Neural cell (in vitro differentiated cells): ENCODE results near the gene KRTAP5-4. TPM values are rescaled to one million over a fixed set of nuclear protein-coding genes. Genes with fewer than 3 reads are reported as not detected.

Experiments
- H2AFZ ChIP-seq: fragments of 200-600, 300-800 bp; sonication (generic), shearing (Covaris generic); 2 replicates; pipeline ENCODE4 v1.6.0; 2014; ENCODE audit warnings: low read depth, mild to moderate bottlenecking, antibody characterized with exemption, low read length, moderate library complexity
- H3F3A ChIP-seq: fragments of 200-600 bp; shearing (Covaris generic); 2 replicates; pipeline ENCODE4 v1.6.1; 2016; ENCODE audit warnings: mild to moderate bottlenecking, moderate library complexity, mixed read lengths, antibody characterized with exemption, low read length; ENCODE audit not compliant: insufficient read depth, poor library complexity, severe bottlenecking
- H3K27ac ChIP-seq: fragments of 200-600, 300-800 bp; sonication (generic), shearing (Covaris generic); 2 replicates; pipeline ENCODE4 v1.5.1; 2014; ENCODE audit warnings: mild to moderate bottlenecking, low read length, moderate library complexity
- H3K27me3 ChIP-seq: fragments of 300-800, 200-600 bp; sonication (generic), shearing (Covaris generic); 2 replicates; pipeline ENCODE4 v1.6.0; 2014; ENCODE audit warnings: mild to moderate bottlenecking, low read depth, low read length, moderate library complexity; ENCODE audit not compliant: insufficient read depth
- H3K36me3 ChIP-seq: fragments of 300-800, 200-600 bp; sonication (generic), shearing (Covaris generic); 2 replicates; pipeline ENCODE4 v1.5.1; 2014; ENCODE audit warnings: mild to moderate bottlenecking, antibody characterized with exemption, low read length, moderate library complexity; ENCODE audit not compliant: insufficient read depth
- H3K4me2 ChIP-seq: fragments of 300-800, 200-600 bp; sonication (generic), shearing (Covaris generic); 2 replicates; pipeline ENCODE4 v1.6.0; 2014; ENCODE audit warnings: mild to moderate bottlenecking, low read length
- H3K4me3 ChIP-seq: fragments of 300-800, 200-600 bp; sonication (generic), shearing (Covaris generic); 2 replicates; pipeline ENCODE4 v1.5.1; 2014; ENCODE audit warnings: mild to moderate bottlenecking, low read length, moderate library complexity
- H3K79me2 ChIP-seq: fragments of 200-600 bp; shearing (Covaris generic); replicated peaks from 2 replicates; pipeline ENCODE4 v1.6.0; 2014; ENCODE audit warnings: mild to moderate bottlenecking, low read length, moderate library complexity; ENCODE audit not compliant: insufficient read depth
- H3K9ac ChIP-seq: fragments of 300-800, 200-600 bp; sonication (generic), shearing (Covaris generic); 2 replicates; pipeline ENCODE4 v1.6.1; 2016; ENCODE audit warnings: mild to moderate bottlenecking, low read length, mixed read lengths
- H3K9me2 ChIP-seq: fragments of 200-600 bp; shearing (Covaris generic); 2 replicates; pipeline ENCODE4 v1.6.1; 2016; ENCODE audit warnings: mild to moderate bottlenecking, low read length, mixed read lengths; ENCODE audit not compliant: insufficient read depth
- H3K9me3 ChIP-seq: fragments of 200-600, 300-800 bp; sonication (generic), shearing (Covaris generic); 2 replicates; pipeline ENCODE4 v1.6.1; 2016; ENCODE audit warnings: mild to moderate bottlenecking, mixed run types, low read length, moderate library complexity, mixed read lengths
- H4K20me1 ChIP-seq: fragments of 200-600 bp; shearing (Covaris generic); 2 replicates; pipeline ENCODE4 v1.6.1; 2016; ENCODE audit warnings: mild to moderate bottlenecking, mixed run types; ENCODE audit not compliant: insufficient read depth
- CTCF ChIP-seq: fragments of 450-650 bp; IDR thresholded peaks from 2 replicates; pipeline ENCODE4 v1.5.1; 2014; ENCODE audit warnings: antibody characterized with exemption, mild to moderate bottlenecking, moderate library complexity; ENCODE audit not compliant: poor library complexity, severe bottlenecking
- EP300 ChIP-seq: fragments of 450-650 bp; conservative IDR thresholded peaks from 2 replicates; pipeline ENCODE4 v1.6.1; 2014; ENCODE audit warnings: antibody characterized with exemption, mild to moderate bottlenecking, moderate library complexity; ENCODE audit not compliant: poor library complexity, severe bottlenecking
- EZH2 ChIP-seq: fragments of 200-600, 300-800 bp; shearing (Covaris generic), sonication (generic); IDR thresholded peaks from 2 replicates; pipeline ENCODE4 v1.6.1; 2014; ENCODE audit warnings: antibody characterized with exemption, low read length, borderline replicate concordance, mild to moderate bottlenecking; ENCODE audit not compliant: insufficient read depth, poor library complexity, severe bottlenecking
- MXI1 ChIP-seq: fragments of 450-650 bp; conservative IDR thresholded peaks from 2 replicates; pipeline ENCODE4 v1.6.1; 2014; ENCODE audit warnings: antibody characterized with exemption, mild to moderate bottlenecking; ENCODE audit not compliant: poor library complexity, severe bottlenecking
- POLR2AphosphoS5 ChIP-seq: IDR thresholded peaks from 2 replicates; pipeline ENCODE4 v1.6.1; 2012
- RAD21 ChIP-seq: fragments of 450-650 bp; conservative IDR thresholded peaks from 2 replicates; pipeline ENCODE4 v1.6.1; 2014; ENCODE audit warnings: antibody characterized with exemption, mild to moderate bottlenecking, moderate library complexity
- REST ChIP-seq: IDR thresholded peaks from 2 replicates; pipeline ENCODE4 v1.6.1; 2012; ENCODE audit warnings: borderline replicate concordance
- SMC3 ChIP-seq: fragments of 450-650 bp; conservative IDR thresholded peaks from 2 replicates; pipeline ENCODE4 v1.6.1; 2014; ENCODE audit warnings: antibody characterized with exemption, mild to moderate bottlenecking, moderate library complexity; ENCODE audit not compliant: poor library complexity
- TAF1 ChIP-seq: IDR thresholded peaks from 2 replicates; pipeline ENCODE4 v1.6.1; 2012; ENCODE audit warnings: low read depth
- polyA plus RNA-seq: library from polyadenylated mRNA; depleted of rRNA; stranded (reverse); fragments of >200 nt; gene quantifications from 2 replicates; pipeline ENCODE4 v1.2.3, GENCODE V29; 2014

The KRTAP5-4 gene
- polyA plus RNA-seq, 1 donor from 2014 or later = not detected

GRCh38 chr11:1645357-1645821, 23.5 kb upstream of the KRTAP5-4 start:
- H4K20me1 ChIP-seq = no peaks in the 10 kb centered on the region

More at GRCh38 chr11:1645357-1645821, 23.5 kb upstream of the KRTAP5-4 start:
- Histone ChIP-seq H3K9me3 (no peaks in the 10 kb centered on the region), H3K27me3 (no peaks in the 10 kb centered on the region), H3K9me2 (no peaks in the 10 kb centered on the region), H3F3A (no peaks in the 10 kb centered on the region), H3K4me2 (no peak overlapping the region), H3K79me2 (no peaks in the 10 kb centered on the region), H3K9ac (no peak overlapping the region), H2AFZ (no peak overlapping the region), H3K36me3 (no peaks in the 10 kb centered on the region), H3K27ac (no peak overlapping the region), H3K4me3 (no peak overlapping the region)
- TF ChIP-seq CTCF = no peak
- no peak for TF ChIP-seq MXI1
- TF ChIP-seq REST = no peak
- no peak for TF ChIP-seq POLR2AphosphoS5
- TF ChIP-seq TAF1 = no peak
- no peak for TF ChIP-seq SMC3
- TF ChIP-seq EZH2 = no peak
- no peak for TF ChIP-seq EP300
- TF ChIP-seq RAD21 = no peak
